GM18511 (cell line): Measurements from ENCODE around the gene OBSCN.
"Not testable (repeated sequence)": the region's sequence is repeated elsewhere in the genome, so short reads cannot be mapped to it uniquely, and the experiment has no call there.

ENCODE experiments used
- ATAC-seq: cut with Tn5 transposase; IDR thresholded peaks from one replicate; pipeline ENCODE4 v1.9.1; 2021; ENCODE audit warnings: mild to moderate bottlenecking, moderate library complexity; ENCODE audit not compliant: unreplicated experiment

OBSCN gene

GRCh38 chr1:228225165-228225710 lies 17.4 kb downstream of the OBSCN start:
- ATAC-seq = no peak

DNA sequence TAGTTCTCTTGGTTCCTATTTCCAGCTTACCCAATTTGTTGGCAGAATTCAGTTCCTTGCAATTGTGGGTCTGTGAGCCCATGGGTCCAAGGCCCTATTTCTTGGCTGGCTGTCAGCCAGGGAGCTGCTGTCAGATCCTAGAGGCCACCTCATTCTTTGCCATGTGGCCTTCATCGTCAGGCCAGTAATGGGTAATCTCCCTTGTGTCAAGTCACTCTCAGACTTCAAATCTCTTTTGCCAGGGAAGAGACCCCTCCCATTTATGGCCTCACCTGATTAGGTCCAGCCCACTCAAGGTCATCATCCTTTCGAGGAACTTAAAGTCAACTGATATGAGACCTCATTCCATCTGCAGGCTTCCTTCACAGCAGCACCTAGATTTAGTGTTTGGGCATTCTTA lies 17.9 kb downstream of the OBSCN start:
- no peak for ATAC-seq

GRCh38 chr1:228226141-228226874 lies 18.5 kb downstream of the OBSCN start:
- no peak for ATAC-seq

DNA sequence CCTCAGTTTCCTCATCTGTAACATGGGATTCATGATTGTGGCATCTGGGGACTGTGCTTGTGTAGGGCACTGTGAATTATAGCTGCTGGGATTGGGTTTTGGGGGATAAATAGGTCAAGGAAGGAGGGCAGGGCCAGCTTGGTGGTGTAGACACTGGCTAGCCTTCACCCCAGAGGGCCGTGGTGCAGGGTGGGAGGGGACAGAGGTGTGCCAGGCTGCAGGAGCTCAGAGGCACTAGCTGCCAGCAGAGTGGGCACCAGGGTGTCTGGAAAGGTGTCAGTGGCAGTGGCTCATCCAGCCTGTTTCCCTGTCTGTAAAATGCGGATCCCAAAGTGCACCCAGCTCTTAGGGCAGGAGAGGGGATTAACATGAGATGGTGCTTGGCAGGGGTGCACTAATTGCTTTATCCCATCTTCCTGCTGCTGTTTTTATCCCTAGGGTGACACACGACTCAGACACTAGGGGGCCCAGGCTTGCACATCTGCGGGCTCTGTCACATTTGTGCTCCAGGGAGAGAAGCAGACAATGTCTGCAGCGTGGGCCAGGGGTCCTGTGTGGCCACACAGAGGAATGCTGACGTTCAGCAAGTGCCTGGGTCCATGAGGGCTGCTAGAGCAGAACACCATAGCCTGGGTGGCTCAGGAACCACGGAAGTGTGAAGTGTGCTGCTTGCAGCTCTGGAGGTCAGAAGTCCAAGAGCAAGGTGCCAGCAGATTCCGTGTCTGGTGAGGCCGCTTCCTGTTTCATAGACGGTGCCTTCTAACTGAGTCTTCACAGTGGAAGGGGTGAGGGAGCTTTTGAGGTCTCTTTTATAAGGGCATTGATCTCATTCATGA lies 19.3 kb downstream of the OBSCN start:
- no peak for ATAC-seq

DNA sequence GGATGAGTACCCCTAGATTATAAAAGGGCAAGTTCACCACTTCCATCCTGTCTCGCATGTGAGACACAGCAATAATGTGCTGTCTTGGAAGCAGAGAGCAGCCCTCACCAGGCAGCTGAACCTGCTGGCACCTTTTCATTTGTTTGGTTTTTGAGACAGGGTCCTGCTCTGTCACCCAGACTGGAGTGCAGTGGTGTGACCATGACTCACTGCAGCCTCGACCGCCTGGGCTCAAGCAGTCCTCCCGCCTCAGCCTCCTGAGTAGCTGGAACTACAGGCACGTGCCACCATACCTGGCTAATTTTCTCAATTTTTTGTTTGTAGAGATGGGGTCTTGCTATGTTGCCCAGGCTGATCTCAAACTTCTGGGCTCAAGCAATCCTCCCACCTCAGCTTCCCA lies 20.3 kb downstream of the OBSCN start:
- not testable (repeated sequence) for ATAC-seq

- ATAC-seq = no peak
Observed at GRCh38 chr1:228228601-228229074, 20.8 kb downstream of the OBSCN start.

DNA sequence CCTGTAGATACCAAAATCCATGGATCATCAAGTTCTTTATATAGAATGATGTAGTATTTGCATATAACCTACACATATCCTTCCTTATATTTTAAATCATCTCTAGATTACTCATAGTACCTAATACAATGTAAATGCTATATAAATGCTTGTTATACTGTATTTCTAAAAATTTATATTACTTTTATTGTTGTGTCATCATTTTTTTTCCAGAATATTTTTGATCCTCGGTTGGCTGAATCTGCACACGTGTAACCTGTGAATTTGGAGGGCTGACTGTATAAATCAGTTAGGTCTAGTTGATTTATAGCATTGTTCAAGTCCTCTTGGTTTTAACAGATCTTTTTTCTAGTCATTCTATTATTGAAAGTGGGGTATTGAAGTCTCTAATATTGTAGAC lies 23.3 kb downstream of the OBSCN start:
- ATAC-seq = no peak

- ATAC-seq = no peak
Observed at GRCh38 chr1:228233136-228233535, 25.3 kb downstream of the OBSCN start.

DNA sequence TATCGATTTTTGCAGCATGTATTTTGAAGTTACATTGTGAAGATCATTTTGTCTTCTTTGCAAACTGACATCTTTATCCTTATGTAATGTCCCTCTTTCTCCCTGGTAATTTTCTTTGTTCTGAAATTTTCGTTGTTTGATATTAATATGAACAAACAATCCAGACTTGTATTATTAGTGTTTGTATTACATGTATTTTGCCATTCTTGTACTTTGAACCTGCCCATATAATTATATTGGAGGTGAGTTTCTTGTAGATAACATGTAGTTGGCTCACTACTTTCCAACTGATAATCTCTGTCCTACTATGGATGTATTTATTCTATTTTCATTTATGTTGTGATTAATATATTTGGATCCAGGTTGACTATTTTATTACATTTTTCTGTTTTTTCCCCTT lies 27.1 kb downstream of the OBSCN start:
- no peak for ATAC-seq

DNA sequence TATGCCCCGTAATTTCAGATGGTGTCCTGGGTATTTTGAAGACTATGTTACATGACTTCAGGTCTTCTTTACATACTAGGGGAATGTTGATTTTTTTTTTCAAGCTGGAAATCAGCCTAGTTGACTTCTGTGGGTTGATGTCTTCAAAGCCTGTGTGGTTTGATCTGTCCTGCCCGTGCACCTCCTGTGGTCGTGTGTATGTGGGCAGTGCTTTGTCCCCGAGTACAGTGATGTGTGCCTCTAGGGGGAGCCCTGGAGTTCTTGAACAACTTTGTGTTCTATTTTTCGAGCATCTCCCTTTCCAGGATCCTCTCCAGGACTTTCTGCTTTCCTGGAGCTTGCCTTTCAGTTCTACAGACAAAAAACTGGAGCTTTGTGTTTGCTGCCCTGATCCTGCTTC lies 28.9 kb downstream of the OBSCN start:
- ATAC-seq = no peak

DNA sequence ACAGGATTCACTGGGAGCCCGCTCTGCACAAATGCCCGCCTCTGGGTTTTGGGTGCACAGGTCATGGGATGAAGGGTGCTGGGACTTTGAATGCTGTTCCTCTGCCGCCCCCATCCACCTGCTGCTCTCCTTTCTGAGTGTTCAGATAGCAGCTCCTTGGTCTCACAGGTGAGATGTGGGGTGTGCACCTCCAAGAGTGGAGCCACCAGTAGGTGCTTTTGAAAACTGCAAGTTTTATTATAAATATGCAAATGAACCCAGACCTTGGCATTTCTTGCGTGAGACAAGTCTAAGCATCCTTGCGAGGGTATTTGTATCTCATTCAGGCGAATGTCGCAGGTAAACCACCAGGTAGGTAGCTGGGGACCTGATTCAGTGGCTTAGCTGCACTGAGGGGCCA lies 30.2 kb downstream of the OBSCN start:
- no peak for ATAC-seq

DNA sequence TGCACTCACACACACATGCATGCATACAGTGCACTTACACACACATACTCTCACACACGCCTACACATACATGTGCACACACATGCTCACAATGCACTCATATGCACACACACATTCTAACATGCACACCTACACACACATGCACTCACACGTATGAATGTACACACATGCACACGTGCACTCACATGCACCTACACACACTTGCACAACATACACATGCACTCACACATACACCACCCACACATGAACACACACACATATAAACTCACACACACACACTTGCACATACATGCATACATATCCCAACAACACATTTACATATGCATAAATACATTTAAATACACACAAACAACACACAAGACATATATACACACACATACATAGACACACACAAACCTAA lies 30.6 kb downstream of the OBSCN start:
- ATAC-seq = no peak

DNA sequence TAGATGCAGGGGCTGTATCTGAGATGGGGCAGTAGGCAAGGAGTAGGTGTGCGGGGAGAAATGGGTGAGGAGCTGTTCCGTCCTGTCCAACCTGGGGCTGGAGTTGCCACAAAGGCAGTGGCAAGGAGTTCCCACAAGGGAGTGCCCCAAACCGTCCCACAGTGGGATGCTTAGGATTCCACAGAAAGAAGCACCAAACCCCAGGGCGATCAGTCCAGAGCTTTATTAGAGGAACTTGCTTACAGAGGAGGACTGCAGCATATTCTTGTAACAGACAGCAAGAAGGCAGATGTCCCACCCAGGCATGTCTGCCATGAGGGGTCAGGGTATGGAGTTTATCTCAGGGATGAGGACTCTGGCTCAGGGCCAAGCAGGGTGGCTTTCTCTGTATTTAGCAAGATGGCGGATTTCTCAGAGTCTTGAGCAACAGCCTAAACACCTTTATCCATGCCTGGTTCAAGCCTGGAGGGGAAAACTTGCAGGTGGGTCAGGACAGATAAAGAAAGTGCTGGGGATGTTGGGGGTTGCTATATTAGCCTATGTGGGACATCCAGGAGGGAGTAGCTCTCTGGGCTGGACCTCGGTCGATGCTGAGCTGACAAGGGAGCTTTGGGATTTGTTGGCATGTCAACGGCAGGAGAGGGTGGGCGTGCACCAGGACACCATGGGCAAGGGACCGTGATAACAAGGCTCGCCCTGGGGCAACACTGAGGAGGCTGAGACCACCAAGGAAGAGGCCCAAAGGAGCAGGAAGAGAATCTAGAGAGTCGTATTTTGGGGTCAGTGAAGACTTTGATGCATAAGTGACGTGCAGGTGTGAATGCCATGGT lies 32.8 kb downstream of the OBSCN start:
- no peak for ATAC-seq

DNA sequence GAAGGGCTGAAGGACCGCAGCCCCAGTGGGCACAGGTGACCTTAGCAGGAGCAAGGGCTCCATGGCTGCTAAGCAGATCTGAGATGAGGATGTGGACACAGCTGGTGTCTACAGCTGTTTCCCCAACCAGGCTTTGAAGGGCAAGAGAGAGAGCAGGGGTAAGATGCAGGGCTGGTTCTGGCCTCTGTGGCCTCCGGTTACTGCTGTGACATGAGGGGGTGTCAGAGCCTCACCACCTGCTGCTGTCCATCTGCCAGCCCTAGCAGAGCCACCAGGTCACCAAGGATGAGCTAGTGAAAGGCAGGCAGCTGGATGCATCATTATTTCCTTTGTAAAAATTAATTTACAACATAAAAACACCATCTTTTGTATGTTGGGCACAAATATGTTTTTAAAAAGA lies 33.4 kb downstream of the OBSCN start:
- ATAC-seq = no peak

GRCh38 chr1:228242409-228242808 lies 34.6 kb downstream of the OBSCN start:
- no peak for ATAC-seq

DNA sequence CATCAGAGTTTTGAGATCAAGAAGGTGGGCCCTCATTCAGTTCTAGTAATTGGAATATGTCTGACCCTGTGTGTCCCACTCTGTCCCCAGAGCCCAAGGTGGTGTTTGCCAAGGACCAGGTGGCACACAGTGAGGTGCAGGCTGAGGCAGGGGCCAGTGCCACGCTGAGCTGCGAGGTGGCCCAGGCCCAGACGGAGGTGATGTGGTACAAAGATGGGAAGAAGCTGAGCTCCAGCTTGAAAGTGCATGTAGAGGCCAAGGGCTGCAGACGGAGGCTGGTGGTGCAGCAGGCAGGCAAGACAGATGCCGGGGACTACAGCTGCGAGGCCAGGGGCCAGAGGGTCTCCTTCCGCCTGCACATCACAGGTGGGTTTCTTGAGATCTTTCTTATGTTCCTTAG lies 35.2 kb downstream of the OBSCN start:
- ATAC-seq = no peak

DNA sequence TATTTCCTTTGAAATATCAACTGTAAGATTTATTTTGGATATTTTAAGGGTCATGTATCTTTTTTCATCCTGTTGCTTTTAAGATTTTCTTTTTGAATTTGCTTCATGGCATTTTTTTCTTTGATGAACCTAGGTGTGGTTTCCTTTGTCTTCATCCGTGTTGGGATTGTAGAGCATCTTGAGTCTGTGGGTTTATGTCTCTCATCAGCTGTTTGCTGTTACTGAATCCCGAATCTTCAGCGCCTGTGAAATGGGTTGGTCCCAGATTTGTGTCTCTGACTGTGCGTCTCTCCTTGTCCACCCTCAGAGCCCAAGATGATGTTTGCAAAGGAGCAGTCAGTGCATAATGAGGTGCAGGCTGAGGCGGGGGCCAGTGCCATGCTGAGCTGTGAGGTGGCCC lies 36.1 kb downstream of the OBSCN start:
- not testable (repeated sequence) for ATAC-seq

DNA sequence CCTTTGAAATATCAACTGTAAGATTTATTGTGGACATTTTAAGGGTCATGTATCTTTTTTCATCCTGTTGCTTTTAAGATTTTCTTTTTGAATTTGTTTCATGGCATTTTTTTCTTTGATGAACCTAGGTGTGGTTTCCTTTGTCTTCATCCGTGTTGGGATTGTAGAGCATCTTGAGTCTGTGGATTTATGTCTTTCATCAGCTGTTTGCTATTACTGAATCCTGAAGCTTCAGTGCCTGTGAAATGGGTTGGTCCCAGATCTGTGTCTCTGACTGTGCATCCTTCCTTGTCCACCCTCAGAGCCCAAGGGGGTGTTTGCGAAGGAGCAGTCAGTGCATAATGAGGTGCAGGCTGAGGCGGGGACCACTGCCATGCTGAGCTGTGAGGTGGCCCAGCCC lies 37.3 kb downstream of the OBSCN start:
- ATAC-seq = no peak

- ATAC-seq = no peak
Observed at GRCh38 chr1:228246216-228246900, 38.5 kb downstream of the OBSCN start.

GRCh38 chr1:228249513-228250305 lies 41.9 kb downstream of the OBSCN start:
- no peak for ATAC-seq
